HL-60 (cell line): ENCODE results near the gene WIF1.

Experiments used
- DNase-seq, 2 experiments: peaks; one replicate each; pipeline ENCODE4 v3.0.0-alpha.2; 2010 to 2020; ENCODE audit warnings: low read depth in 1 of 2, low spot score in 1 of 2
- H3K27ac ChIP-seq: fragments of 250-450 bp; sonication (Bioruptor Pico); replicated peaks from 2 replicates; pipeline ENCODE4 v1.5.1; 2020; ENCODE audit warnings: mild to moderate bottlenecking, moderate library complexity
- H3K27me3 ChIP-seq: fragments of 250-450 bp; sonication (Bioruptor Pico); 2 replicates; pipeline ENCODE4 v1.5.1; 2021; ENCODE audit warnings: mild to moderate bottlenecking, moderate library complexity; ENCODE audit not compliant: insufficient read depth, poor library complexity, severe bottlenecking
- H3K4me3 ChIP-seq: replicated peaks from 2 replicates; pipeline ENCODE4 v1.5.1; 2011; ENCODE audit warnings: mild to moderate bottlenecking, control low read depth, low read length; ENCODE audit not compliant: insufficient read depth
- CTCF ChIP-seq: IDR thresholded peaks from one replicate; pipeline ENCODE4 v1.5.1; 2011; ENCODE audit warnings: low read length, control low read depth, inconsistent platforms; ENCODE audit not compliant: insufficient read depth
- GABPA ChIP-seq: IDR thresholded peaks from 2 replicates; pipeline ENCODE4 v1.6.1; 2012; ENCODE audit warnings: low read depth
- POLR2AphosphoS5 ChIP-seq: IDR thresholded peaks from 2 replicates; pipeline ENCODE4 v1.6.1; 2012; ENCODE audit warnings: low read depth
- REST ChIP-seq: IDR thresholded peaks from 2 replicates; pipeline ENCODE4 v1.6.1; 2012; ENCODE audit warnings: low read depth; ENCODE audit not compliant: insufficient replicate concordance
- SPI1 ChIP-seq: IDR thresholded peaks from 2 replicates; pipeline ENCODE4 v1.6.1; 2012; ENCODE audit warnings: low read depth, mild to moderate bottlenecking, borderline replicate concordance

WIF1 gene

GRCh38 chr12:65023485-65023884, 97.6 kb downstream of the WIF1 start:
- Histone ChIP-seq H3K27ac (no peak overlapping the region), H3K4me3 (no peak overlapping the region), H3K27me3 (no peaks in the 10 kb centered on the region)
- DNase-seq: no peak
- TF ChIP-seq POLR2AphosphoS5 (no peak), SPI1 (no peak), CTCF (no peak), GABPA (no peak), REST (no peak)

- TF ChIP-seq REST (no peak), SPI1 (no peak)
- Histone ChIP-seq H3K4me3 (no peak overlapping the region), H3K27me3 (no peaks in the 10 kb centered on the region), H3K27ac (no peak overlapping the region)
- no peak for DNase-seq
Measured at GRCh38 chr12:65022960-65023359, 98.1 kb downstream of the WIF1 start.

GRCh38 chr12:65022421-65022820, 98.7 kb downstream of the WIF1 start:
- no peak for TF ChIP-seq REST
- TF ChIP-seq SPI1: no peak
- no peak for TF ChIP-seq POLR2AphosphoS5
- no peak for TF ChIP-seq GABPA
- TF ChIP-seq CTCF: no peak
- no peak for DNase-seq
- no peak overlapping the region for H3K27ac ChIP-seq
- no peaks in the 10 kb centered on the region for H3K27me3 ChIP-seq
- no peak overlapping the region for H3K4me3 ChIP-seq

GRCh38 chr12:65019696-65020234, 101.3 kb downstream of the WIF1 start:
- Histone ChIP-seq H3K27me3 (no peaks in the 10 kb centered on the region), H3K4me3 (no peak overlapping the region), H3K27ac (no peak overlapping the region)
- no peak for DNase-seq
- TF ChIP-seq POLR2AphosphoS5: no peak
- no peak for TF ChIP-seq GABPA
- no peak for TF ChIP-seq REST
- no peak for TF ChIP-seq SPI1
- no peak for TF ChIP-seq CTCF
